ENCODE data around the gene ABCC1.
"Not testable (repeated sequence)": the region's sequence is repeated elsewhere in the genome, so short reads cannot be mapped to it uniquely, and the experiment has no call there.

Gene ABCC1

DNA sequence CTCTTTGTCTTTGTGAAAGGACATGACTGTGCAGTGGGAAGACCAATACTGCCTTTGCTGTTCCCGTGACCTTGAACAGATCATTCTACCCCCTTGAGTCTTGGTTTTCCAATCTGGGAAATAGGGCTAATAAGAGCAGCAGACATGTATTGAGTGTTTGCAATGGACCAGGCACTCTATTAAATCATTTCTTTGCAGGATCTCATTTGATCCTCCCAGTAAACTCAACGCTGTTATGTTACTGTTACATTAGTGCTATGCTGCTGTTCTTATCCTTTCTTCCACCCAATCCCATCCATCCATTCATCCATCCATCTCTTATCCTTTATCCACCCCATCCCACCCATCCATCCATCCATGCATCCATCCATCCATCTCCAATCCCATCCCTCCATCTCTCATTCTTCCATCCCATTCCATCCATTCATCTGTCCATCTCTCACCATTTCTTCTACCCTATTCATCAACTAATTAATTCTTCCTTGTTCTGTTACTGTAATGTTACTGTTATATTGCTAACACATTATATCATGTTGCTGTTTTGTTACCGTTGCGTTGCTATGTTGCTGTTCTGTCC is 208.8 kb downstream of the ABCC1 start:
- no peak for DNase-seq (ENCODE audit: low read depth in 2 of 2)

DNA sequence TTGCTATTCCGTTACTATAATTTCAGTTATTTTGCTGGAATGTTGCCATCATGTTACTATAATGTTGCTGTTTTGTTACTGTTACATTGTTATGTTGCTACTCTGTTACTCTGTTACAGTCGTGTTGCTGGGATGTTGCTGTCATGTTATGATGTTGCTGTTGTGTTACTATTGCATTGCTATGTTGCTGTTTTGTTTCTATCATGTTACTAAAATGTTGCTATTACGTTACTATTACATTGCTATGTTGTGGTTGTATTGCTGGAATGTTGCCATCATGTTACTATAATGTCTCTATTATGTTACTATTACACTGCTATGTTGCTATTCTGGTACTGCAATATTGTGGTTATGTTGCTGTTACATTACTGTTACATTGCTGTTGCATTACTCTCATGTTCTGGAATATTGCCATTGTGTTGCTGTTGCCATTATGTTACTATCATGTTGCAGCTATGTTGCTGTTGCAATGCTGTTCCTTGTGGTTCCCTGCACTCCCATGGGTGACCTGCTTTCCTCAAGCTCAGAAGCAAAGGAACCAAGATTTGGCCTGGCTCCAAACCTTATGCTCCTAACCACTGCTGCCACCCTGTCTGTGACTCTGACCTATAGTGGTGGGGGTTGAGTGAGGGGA is 209.4 kb downstream of the ABCC1 start:
- no peak for DNase-seq (ENCODE audit: low read depth in 2 of 2)

- DNase-seq (ENCODE audit: low read depth in 2 of 2), result no peak
Measured at GRCh38 chr16:16159662-16160061, 210.2 kb downstream of the ABCC1 start.

DNA sequence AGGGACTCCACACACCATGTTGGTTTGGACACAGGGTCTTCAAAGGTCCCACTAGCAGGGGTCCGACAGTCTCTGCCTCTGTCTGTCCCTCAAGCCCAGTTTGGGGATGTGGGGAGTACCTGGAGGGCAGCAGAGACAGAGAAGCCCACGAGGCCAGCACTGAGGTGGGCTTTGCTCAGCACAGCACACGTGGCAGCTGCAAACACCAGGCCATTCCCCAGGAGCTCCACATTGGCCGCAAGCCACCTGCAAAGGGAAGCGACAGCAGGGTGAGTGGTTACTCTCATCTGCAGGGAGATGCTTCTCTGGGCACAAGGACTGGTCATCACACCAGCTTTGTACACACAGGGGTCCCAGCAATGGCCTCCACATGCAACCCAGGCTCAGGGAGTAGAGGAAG is 211.9 kb downstream of the ABCC1 start:
- DNase-seq (ENCODE audit: low read depth in 2 of 2), result no peak

- not testable (repeated sequence) for DNase-seq (ENCODE audit: low read depth in 2 of 2)
Measured at GRCh38 chr16:16161840-16162239, 212.4 kb downstream of the ABCC1 start.

DNA sequence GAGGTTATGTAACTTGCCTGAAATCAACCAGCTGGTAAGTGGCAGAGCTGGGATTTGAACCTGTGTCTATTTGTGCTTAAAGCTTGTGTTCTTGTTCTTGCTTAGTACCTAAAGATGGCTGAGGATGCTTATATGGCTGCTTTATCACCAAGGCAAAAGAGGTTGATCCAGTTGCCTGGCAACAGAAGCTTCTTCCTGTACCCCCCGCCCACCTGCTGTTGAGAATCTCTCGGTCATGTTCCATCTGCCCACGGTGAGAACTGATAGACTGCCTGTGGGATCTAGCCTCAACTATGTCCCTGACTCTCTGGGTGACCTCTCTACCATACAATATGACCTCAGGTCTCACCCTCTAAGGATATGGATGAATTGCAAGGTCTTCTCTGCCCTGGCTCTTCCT is 213.2 kb downstream of the ABCC1 start:
- DNase-seq (ENCODE audit: low read depth in 2 of 2), result no peak

DNA sequence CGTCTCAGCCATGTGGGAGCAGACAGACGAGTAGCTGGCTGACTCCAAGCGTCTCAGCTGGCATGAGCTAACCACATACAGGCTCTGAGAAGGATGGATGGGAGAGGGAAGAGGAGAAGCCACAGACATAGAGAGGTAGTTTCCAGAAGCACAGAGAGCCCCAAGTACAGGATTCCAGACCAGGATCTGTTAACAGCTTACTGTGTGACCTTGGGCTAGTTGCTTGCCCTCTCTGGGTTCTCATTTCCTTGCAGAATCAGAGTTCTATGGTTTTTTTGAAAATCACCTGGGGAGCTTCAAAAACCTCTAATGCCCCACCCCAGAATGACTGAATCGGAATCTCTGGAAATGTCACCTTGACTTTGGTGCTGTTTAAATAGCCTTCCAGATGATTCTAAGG is 213.7 kb downstream of the ABCC1 start:
- DNase-seq (ENCODE audit: low read depth in 2 of 2), result no peak

- DNase-seq (ENCODE audit: low read depth in 2 of 2), result no peak
Measured at GRCh38 chr16:16163571-16163970, 214.2 kb downstream of the ABCC1 start.

GRCh38 chr16:16164243-16164642 is 214.8 kb downstream of the ABCC1 start:
- DNase-seq (ENCODE audit: low read depth in 2 of 2), result no peak

GRCh38 chr16:16166085-16166484 is 216.7 kb downstream of the ABCC1 start:
- no peak for DNase-seq (ENCODE audit: low read depth in 2 of 2)

- no peak for DNase-seq (ENCODE audit: low read depth in 2 of 2)
Measured at GRCh38 chr16:16166949-16167348, 217.5 kb downstream of the ABCC1 start.

DNA sequence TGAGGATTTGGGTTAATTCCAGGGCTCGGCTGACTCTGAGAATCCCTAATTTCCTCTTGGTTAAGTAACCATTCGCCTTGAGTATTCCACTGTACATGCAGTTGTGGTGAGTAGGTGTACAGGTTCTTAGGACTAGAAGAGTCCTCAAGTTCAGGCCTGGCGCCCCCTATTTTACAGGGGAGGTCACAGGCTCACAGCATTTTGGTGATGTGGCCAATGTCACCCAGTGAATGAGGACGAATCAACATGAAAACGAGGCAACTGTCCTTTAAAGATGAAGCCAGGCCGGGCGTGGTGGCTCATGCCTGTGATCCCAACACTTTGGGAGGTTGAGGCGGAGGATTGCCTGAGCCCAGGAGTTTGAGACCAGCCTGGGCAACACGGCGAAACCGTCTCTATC is 218.5 kb downstream of the ABCC1 start:
- DNase-seq (ENCODE audit: low read depth in 2 of 2), result no peak

DNA sequence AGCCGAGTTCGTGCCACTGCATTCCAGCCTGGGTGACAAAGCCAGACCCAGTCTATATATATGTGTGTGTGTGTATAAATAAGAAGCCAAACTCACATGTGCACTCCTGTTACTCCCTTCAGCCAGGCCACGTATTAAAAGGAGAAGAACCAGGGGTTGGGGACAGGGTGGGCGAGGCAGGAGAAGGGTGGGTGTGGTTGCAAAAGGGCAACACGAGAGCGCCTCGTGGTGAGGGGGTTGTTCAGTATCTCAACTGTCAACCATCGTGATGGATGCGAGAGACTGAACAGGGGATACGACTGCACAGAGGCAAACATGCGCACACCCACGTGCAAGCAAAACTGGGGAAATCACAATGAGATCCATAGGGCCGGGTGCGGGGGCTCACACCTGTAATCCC is 219.0 kb downstream of the ABCC1 start:
- DNase-seq (ENCODE audit: low read depth in 2 of 2), result no peak

DNA sequence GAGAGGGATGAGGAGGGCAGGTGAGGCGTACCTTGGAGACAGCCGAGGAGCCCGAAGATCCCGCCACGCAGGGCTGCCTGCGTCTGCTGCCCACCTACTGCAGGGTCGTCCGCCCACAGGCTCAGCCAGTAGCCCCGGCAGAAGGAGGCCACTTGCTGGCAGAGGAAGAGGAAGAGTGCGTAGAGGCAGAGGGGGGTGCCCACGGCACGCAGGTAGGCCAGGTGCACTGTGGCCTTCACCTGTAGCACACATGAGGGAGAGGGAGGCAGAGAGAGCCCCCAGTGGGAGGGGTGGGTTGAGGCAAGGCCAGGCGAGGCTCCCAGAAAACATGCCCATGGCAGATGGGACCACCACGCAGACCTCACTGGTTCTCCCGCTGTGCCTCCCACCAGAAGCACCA is 220.2 kb downstream of the ABCC1 start:
- DNase-seq (ENCODE audit: low read depth in 2 of 2), result no peak

DNA sequence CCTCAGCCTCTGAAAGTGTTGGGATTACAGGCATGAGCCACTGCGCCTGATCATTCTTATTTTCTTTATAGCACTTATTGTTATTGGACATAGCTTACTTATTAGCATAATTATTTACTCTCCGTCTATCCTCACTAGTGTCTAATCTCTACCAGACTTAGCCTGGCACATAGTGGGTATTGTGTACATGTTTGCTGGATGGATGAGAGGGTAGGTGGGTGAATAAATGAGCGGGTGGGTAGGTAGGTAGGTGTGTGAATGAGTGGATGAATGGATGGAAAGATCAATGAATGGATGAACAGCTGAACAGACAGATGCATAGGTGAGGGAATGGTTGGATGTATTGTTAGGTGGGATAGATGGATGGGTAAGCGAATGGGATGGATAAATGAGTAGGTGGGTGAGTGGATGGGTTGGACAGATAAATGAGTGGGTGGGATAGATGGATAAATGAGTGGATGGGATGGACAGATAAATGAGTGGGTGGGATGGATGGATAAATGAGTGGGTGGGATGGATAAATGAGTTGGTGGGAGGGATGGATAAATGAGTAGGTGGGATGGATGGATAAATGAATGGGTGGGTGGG is 222.0 kb downstream of the ABCC1 start:
- DNase-seq (ENCODE audit: low read depth in 2 of 2), result no peak

- no peak for DNase-seq (ENCODE audit: low read depth in 2 of 2)
Measured at GRCh38 chr16:16172991-16173390, 223.6 kb downstream of the ABCC1 start.

- no peak for DNase-seq (ENCODE audit: low read depth in 2 of 2)
Measured at GRCh38 chr16:16175296-16175695, 225.9 kb downstream of the ABCC1 start.

DNA sequence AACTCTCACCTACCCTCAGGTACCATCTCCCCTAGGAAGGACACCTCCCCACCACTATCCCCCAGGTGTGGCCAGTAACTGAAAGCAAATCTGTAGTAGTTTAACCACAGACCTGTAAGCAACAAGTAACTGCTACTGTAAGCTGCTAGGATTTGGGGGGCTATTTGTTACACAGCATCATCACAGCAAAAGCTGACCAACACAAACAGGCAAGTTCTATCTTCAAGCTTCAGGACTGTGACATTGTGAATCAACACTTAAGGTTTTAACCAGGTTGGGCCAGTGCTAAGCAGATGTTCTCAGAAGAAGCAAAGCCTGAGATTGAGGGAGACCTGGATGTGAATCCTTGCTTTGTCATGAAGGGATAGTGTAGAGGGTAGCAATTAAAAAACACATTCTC is 226.9 kb downstream of the ABCC1 start:
- no peak for DNase-seq (ENCODE audit: low read depth in 2 of 2)

DNA sequence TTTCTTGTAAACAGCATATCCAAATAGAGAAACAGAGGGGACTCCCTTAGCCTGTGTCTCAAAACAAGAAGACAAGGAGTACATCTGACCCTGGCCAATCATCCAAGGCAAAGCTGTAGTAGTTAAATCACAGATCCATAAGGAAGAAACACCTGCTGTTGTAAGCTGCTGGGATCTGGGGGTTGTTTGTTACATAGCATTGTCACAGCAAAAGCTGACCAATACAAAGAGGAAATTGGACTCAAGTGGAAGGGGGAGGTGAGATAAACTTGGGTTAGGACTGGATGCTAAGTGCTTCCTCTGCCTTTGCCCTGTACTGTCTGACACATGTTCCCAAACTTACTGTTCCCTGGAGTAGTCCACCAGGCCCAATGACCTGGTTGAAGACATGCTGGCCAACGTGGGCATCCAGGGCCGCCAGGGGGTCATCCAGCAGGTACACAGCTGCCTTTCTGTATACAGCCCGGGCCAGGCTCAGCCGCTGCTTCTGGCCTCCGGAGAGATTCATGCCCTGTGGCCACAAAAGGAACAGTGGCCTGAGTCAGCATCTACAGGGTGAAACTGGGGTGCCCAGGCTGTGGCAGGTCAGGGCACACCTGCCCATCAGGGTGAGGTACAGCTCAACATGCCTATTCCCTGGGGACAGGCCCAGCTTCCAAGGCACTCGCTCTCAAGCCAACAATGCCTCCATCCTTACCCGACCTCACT is 229.2 kb downstream of the ABCC1 start:
- DNase-seq (ENCODE audit: low read depth in 2 of 2), result no peak

DNA sequence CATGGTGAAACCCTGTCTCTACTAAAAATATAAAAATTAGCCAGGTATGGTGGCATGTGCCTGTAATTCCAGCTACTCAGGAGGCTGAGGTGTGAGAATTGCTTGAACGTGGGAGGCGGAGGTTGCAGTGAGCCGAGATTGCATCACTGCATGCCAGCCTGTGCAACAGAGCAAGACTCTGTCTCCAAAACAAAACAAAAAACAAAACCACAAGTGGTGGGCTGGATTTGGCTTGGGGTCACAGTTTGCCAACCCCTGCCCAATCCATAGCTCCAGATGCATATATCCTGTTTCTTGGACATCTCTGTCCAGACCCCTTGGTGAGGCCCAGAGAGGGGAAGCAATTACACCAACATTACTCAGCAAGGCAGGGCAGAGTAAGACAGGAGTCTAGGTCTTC is 232.3 kb downstream of the ABCC1 start:
- DNase-seq (ENCODE audit: low read depth in 2 of 2), result not testable (repeated sequence)

DNA sequence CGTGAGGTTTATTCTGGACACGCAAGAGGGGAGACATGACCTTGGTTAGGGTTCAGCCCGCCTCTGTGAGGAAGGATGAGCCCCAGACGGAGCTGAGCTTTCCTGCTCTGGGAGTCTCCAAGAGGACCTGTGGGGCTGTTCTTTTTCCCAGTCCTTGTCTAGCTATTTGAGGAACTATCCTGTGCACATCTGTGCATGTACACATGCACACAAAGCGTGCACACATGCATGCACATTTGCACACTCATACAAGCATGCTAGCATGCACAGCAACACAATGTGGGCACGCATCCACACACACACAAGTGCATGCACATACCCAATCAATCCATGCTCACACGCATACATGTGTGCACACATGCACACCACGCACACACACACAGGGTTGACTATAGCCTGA is 233.5 kb downstream of the ABCC1 start:
- DNase-seq (ENCODE audit: low read depth in 2 of 2), result no peak

DNA sequence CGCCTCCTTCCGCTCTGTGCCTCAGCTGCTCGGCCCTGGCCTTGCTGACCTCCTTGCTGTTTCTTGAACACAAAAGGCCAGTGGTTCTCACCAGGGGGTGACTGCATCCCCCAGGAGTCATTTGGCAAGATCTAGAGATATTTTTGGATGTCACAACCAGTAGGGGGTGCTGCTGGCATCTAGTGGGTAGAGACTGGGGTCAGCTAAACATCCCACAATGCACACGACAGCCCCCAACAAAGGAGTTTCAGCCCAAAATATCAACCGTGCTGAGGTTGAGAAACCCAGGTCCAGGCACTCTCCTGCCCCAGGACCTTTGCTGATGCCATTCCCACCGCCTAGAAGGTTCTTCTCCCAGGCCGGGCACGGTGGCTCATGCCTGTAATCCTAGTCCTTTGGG is 234.1 kb downstream of the ABCC1 start:
- DNase-seq (ENCODE audit: low read depth in 2 of 2), result no peak

- no peak for DNase-seq (ENCODE audit: low read depth in 2 of 2)
Measured at GRCh38 chr16:16184594-16184993, 235.2 kb downstream of the ABCC1 start.
